NCI-H2029 (cell line): ENCODE results near the gene GARIN1A.

ENCODE experiments used
- DNase-seq: peaks from one replicate; lab custom pipeline; 2025; lab: John Stamatoyannopoulos, UW

Gene GARIN1A

GRCh38 chr7:128718967-128719642 is 47.0 kb downstream of the GARIN1A start:
- no peak for DNase-seq

GRCh38 chr7:128721376-128721775 is 49.3 kb downstream of the GARIN1A start:
- DNase-seq = no peak
